ENCODE measurements around the gene PLEKHG2. TPM values are rescaled to one million over a fixed set of nuclear protein-coding genes. Genes with fewer than 3 reads are reported as not detected.

The PLEKHG2 gene
- total RNA-seq, 1 experiment from 2014 or later = 29.0 TPM

DNA sequence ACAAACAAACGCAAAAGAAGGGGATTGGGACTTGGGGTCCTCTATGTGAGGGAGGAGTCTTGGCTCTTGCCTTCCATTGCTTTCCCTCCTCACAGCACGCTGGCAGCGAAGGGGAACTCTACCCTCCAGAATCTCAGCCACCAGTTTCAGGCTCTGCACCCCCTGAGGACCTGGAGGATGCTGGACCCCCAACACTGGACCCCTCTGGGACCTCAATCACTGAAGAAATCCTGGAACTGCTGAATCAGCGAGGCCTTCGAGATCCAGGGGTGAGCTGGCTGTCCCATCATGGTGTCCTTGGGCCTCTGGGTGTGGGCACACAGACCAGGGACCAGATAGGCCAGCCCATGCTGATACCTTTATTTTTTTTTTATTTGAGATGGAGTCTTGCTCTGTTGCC is 9.6 kb downstream of the PLEKHG2 start (continued):
- TF ChIP-seq, protein P1, sequence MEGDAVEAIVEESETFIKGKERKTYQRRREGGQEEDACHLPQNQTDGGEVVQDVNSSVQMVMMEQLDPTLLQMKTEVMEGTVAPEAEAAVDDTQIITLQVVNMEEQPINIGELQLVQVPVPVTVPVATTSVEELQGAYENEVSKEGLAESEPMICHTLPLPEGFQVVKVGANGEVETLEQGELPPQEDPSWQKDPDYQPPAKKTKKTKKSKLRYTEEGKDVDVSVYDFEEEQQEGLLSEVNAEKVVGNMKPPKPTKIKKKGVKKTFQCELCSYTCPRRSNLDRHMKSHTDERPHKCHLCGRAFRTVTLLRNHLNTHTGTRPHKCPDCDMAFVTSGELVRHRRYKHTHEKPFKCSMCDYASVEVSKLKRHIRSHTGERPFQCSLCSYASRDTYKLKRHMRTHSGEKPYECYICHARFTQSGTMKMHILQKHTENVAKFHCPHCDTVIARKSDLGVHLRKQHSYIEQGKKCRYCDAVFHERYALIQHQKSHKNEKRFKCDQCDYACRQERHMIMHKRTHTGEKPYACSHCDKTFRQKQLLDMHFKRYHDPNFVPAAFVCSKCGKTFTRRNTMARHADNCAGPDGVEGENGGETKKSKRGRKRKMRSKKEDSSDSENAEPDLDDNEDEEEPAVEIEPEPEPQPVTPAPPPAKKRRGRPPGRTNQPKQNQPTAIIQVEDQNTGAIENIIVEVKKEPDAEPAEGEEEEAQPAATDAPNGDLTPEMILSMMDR (IDR thresholded peaks at IDR 0.05 in 2 of 3, conservative IDR thresholded peaks at IDR 0.05 in 1 of 3; ENCODE audit: borderline replicate concordance in 1 of 3, insufficient read depth in 1 of 3, low read depth in 2 of 3, low read length in 2 of 3) = no peak
- TF ChIP-seq TCF7L2 (IDR thresholded peaks at IDR 0.05; ENCODE audit: borderline replicate concordance, extremely low read depth, insufficient read depth, insufficient read length) (no peak), SRF (IDR thresholded peaks at IDR 0.05; ENCODE audit: low read depth) (no peak), ZFX (IDR thresholded peaks at IDR 0.05) (no peak)

DNA sequence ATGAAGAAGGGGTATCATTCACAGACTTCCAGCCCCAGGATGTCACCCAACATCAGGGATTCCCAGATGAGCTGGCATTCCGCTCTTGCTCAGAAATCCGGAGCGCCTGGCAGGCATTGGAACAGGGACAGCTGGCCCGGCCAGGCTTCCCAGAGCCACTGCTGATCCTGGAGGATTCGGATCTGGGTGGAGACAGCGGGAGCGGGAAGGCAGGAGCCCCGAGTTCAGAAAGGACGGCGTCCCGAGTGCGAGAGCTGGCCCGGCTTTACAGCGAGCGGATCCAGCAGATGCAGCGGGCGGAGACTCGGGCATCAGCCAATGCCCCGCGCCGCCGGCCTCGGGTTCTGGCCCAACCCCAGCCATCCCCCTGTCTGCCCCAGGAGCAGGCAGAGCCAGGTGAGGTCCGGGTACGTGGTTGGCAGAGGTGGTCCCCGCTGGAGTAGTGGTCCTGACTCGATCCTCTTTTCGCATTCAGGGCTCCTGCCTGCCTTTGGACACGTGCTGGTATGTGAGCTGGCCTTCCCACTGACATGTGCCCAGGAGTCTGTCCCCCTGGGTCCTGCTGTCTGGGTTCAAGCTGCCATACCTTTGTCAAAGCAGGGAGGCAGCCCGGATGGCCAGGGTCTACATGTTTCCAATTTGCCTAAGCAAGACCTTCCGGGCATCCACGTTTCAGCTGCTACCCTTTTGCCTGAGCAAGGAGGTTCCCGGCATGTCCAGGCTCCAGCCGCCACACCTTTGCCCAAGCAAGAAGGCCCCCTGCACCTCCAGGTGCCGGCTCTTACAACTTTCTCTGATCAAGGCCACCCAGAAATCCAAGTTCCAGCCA is 11.0 kb downstream of the PLEKHG2 start:
- H3K27ac ChIP-seq (ENCODE audit: low read depth, low read length) = no peak overlapping the region
- CTCF ChIA-PET = no interaction called here
- intact Hi-C loops (cut with micrococcal nuclease) = no loop called here
- DNase-seq (ENCODE audit: low read depth, low spot score) (no peak), ATAC-seq (no peak)
- H2AFZ ChIP-seq (ENCODE audit: low read depth, low read length, poor library complexity, severe bottlenecking) = no peak overlapping the region
- POLR2A ChIA-PET = interaction anchor here (0.7 to 6.0 kb wide), 3 partner anchors 13 to 32 kb away, joined by 3 to 33 read pairs (median 4); partner anchors contain the start of genes MED29, PAF1 and RPS16
- H3K4me1 ChIP-seq (ENCODE audit: control insufficient read depth in 1 of 2, insufficient read depth in 2 of 2, low read length in 2 of 2) = peaks cover 11% of the 10 kb centered on the region in 2 experiments
- H3K36me3 ChIP-seq (ENCODE audit: control insufficient read depth in 1 of 2, insufficient read depth in 2 of 2, low read length in 2 of 2) = 0 out of 4 replicates have a peak, but pooled peaks cover 0 to 4% of the 10 kb centered on the region in 2 experiments
- no peaks in the 10 kb centered on the region for H4K20me1 ChIP-seq (ENCODE audit: insufficient read depth)
- RAD21 ChIA-PET (ENCODE audit: low non-redundant PET in 1 of 2, low total read pairs in 2 of 2, uncharacterized antibody in 2 of 2, unreplicated experiment in 2 of 2) = no interaction called here
- no peak overlapping the region for H3K4me2 ChIP-seq (ENCODE audit: low read length)
- H3K27me3 ChIP-seq (ENCODE audit: insufficient read depth, low read length) = no peaks in the 10 kb centered on the region
- no peaks in the 10 kb centered on the region for H3K79me2 ChIP-seq (ENCODE audit: insufficient read depth, low read length)
- no peaks in the 10 kb centered on the region for H3K9me3 ChIP-seq (ENCODE audit: control insufficient read depth in 1 of 2, insufficient read depth in 1 of 2, low read depth in 1 of 2, low read length in 2 of 2)
- no peak overlapping the region for H3K4me3 ChIP-seq (replicated peaks in 1 of 2; ENCODE audit: low read depth in 1 of 2, low read length in 2 of 2)
- H3K9ac ChIP-seq (ENCODE audit: low read length) = no peak overlapping the region
- BruUV-seq (replicated peaks) = no TSS peak
- no peaks in the 10 kb centered on the region for H3K9me2 ChIP-seq (ENCODE audit: insufficient read depth)
- no peak for TF ChIP-seq YY1 (IDR thresholded peaks at IDR 0.05; ENCODE audit: extremely low read depth, insufficient replicate concordance, low read depth, low read length)
- TF ChIP-seq, protein P2, sequence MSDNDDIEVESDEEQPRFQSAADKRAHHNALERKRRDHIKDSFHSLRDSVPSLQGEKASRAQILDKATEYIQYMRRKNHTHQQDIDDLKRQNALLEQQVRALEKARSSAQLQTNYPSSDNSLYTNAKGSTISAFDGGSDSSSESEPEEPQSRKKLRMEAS (IDR thresholded peaks at IDR 0.05) = no peak
- TF ChIP-seq, protein P3, sequence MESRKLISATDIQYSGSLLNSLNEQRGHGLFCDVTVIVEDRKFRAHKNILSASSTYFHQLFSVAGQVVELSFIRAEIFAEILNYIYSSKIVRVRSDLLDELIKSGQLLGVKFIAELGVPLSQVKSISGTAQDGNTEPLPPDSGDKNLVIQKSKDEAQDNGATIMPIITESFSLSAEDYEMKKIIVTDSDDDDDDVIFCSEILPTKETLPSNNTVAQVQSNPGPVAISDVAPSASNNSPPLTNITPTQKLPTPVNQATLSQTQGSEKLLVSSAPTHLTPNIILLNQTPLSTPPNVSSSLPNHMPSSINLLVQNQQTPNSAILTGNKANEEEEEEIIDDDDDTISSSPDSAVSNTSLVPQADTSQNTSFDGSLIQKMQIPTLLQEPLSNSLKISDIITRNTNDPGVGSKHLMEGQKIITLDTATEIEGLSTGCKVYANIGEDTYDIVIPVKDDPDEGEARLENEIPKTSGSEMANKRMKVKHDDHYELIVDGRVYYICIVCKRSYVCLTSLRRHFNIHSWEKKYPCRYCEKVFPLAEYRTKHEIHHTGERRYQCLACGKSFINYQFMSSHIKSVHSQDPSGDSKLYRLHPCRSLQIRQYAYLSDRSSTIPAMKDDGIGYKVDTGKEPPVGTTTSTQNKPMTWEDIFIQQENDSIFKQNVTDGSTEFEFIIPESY (IDR thresholded peaks at IDR 0.05; ENCODE audit: extremely low read depth, insufficient replicate concordance, low read length) = no peak
- no peak for TF ChIP-seq ELF1 (IDR thresholded peaks at IDR 0.05; ENCODE audit: borderline replicate concordance, low read depth)
- no peak for TF ChIP-seq ZNF274 (IDR thresholded peaks at IDR 0.05; ENCODE audit: low read depth, low read length)
- TF ChIP-seq, protein P4, sequence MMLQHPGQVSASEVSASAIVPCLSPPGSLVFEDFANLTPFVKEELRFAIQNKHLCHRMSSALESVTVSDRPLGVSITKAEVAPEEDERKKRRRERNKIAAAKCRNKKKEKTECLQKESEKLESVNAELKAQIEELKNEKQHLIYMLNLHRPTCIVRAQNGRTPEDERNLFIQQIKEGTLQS (IDR thresholded peaks at IDR 0.05) = no peak
- no peak for TF ChIP-seq TCF7L2 (IDR thresholded peaks at IDR 0.05; ENCODE audit: borderline replicate concordance, extremely low read depth, insufficient read depth, insufficient read length)
- TF ChIP-seq EZH2phosphoT487 (IDR thresholded peaks at IDR 0.05; ENCODE audit: borderline replicate concordance) = no peak
- TF ChIP-seq FOSL1 (IDR thresholded peaks at IDR 0.05; ENCODE audit: low read depth) = no peak
- TF ChIP-seq, protein P5, sequence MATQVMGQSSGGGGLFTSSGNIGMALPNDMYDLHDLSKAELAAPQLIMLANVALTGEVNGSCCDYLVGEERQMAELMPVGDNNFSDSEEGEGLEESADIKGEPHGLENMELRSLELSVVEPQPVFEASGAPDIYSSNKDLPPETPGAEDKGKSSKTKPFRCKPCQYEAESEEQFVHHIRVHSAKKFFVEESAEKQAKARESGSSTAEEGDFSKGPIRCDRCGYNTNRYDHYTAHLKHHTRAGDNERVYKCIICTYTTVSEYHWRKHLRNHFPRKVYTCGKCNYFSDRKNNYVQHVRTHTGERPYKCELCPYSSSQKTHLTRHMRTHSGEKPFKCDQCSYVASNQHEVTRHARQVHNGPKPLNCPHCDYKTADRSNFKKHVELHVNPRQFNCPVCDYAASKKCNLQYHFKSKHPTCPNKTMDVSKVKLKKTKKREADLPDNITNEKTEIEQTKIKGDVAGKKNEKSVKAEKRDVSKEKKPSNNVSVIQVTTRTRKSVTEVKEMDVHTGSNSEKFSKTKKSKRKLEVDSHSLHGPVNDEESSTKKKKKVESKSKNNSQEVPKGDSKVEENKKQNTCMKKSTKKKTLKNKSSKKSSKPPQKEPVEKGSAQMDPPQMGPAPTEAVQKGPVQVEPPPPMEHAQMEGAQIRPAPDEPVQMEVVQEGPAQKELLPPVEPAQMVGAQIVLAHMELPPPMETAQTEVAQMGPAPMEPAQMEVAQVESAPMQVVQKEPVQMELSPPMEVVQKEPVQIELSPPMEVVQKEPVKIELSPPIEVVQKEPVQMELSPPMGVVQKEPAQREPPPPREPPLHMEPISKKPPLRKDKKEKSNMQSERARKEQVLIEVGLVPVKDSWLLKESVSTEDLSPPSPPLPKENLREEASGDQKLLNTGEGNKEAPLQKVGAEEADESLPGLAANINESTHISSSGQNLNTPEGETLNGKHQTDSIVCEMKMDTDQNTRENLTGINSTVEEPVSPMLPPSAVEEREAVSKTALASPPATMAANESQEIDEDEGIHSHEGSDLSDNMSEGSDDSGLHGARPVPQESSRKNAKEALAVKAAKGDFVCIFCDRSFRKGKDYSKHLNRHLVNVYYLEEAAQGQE (IDR thresholded peaks at IDR 0.05; ENCODE audit: low read depth) = no peak
- no peak for TF ChIP-seq POLR2A (IDR thresholded peaks at IDR 0.05; ENCODE audit: borderline replicate concordance, extremely low read depth, insufficient read depth, insufficient read length)
- TF ChIP-seq CEBPB (IDR thresholded peaks at IDR 0.05; ENCODE audit: low read depth) = no peak
